Neural cell (in vitro differentiated cells): ENCODE measurements around the gene RNF212. TPM values are rescaled to one million over a fixed set of nuclear protein-coding genes. Genes with fewer than 3 reads are reported as not detected.

Source experiments
- H2AFZ ChIP-seq: fragments of 200-600, 300-800 bp; sonication (generic), shearing (Covaris generic); 2 replicates; pipeline ENCODE4 v1.6.0; 2014; ENCODE audit warnings: low read depth, mild to moderate bottlenecking, antibody characterized with exemption, low read length, moderate library complexity
- H3F3A ChIP-seq: fragments of 200-600 bp; shearing (Covaris generic); 2 replicates; pipeline ENCODE4 v1.6.1; 2016; ENCODE audit warnings: mild to moderate bottlenecking, moderate library complexity, mixed read lengths, antibody characterized with exemption, low read length; ENCODE audit not compliant: insufficient read depth, poor library complexity, severe bottlenecking
- H3K27ac ChIP-seq: fragments of 200-600, 300-800 bp; sonication (generic), shearing (Covaris generic); 2 replicates; pipeline ENCODE4 v1.5.1; 2014; ENCODE audit warnings: mild to moderate bottlenecking, low read length, moderate library complexity
- H3K27me3 ChIP-seq: fragments of 300-800, 200-600 bp; sonication (generic), shearing (Covaris generic); 2 replicates; pipeline ENCODE4 v1.6.0; 2014; ENCODE audit warnings: mild to moderate bottlenecking, low read depth, low read length, moderate library complexity; ENCODE audit not compliant: insufficient read depth
- H3K36me3 ChIP-seq: fragments of 300-800, 200-600 bp; sonication (generic), shearing (Covaris generic); 2 replicates; pipeline ENCODE4 v1.5.1; 2014; ENCODE audit warnings: mild to moderate bottlenecking, antibody characterized with exemption, low read length, moderate library complexity; ENCODE audit not compliant: insufficient read depth
- H3K4me2 ChIP-seq: fragments of 300-800, 200-600 bp; sonication (generic), shearing (Covaris generic); 2 replicates; pipeline ENCODE4 v1.6.0; 2014; ENCODE audit warnings: mild to moderate bottlenecking, low read length
- H3K4me3 ChIP-seq: fragments of 300-800, 200-600 bp; sonication (generic), shearing (Covaris generic); 2 replicates; pipeline ENCODE4 v1.5.1; 2014; ENCODE audit warnings: mild to moderate bottlenecking, low read length, moderate library complexity
- H3K79me2 ChIP-seq: fragments of 200-600 bp; shearing (Covaris generic); replicated peaks from 2 replicates; pipeline ENCODE4 v1.6.0; 2014; ENCODE audit warnings: mild to moderate bottlenecking, low read length, moderate library complexity; ENCODE audit not compliant: insufficient read depth
- H3K9ac ChIP-seq: fragments of 300-800, 200-600 bp; sonication (generic), shearing (Covaris generic); 2 replicates; pipeline ENCODE4 v1.6.1; 2016; ENCODE audit warnings: mild to moderate bottlenecking, low read length, mixed read lengths
- H3K9me2 ChIP-seq: fragments of 200-600 bp; shearing (Covaris generic); 2 replicates; pipeline ENCODE4 v1.6.1; 2016; ENCODE audit warnings: mild to moderate bottlenecking, low read length, mixed read lengths; ENCODE audit not compliant: insufficient read depth
- H3K9me3 ChIP-seq: fragments of 200-600, 300-800 bp; sonication (generic), shearing (Covaris generic); 2 replicates; pipeline ENCODE4 v1.6.1; 2016; ENCODE audit warnings: mild to moderate bottlenecking, mixed run types, low read length, moderate library complexity, mixed read lengths
- H4K20me1 ChIP-seq: fragments of 200-600 bp; shearing (Covaris generic); 2 replicates; pipeline ENCODE4 v1.6.1; 2016; ENCODE audit warnings: mild to moderate bottlenecking, mixed run types; ENCODE audit not compliant: insufficient read depth
- EP300 ChIP-seq: fragments of 450-650 bp; conservative IDR thresholded peaks from 2 replicates; pipeline ENCODE4 v1.6.1; 2014; ENCODE audit warnings: antibody characterized with exemption, mild to moderate bottlenecking, moderate library complexity; ENCODE audit not compliant: poor library complexity, severe bottlenecking
- EZH2 ChIP-seq: fragments of 200-600, 300-800 bp; shearing (Covaris generic), sonication (generic); IDR thresholded peaks from 2 replicates; pipeline ENCODE4 v1.6.1; 2014; ENCODE audit warnings: antibody characterized with exemption, low read length, borderline replicate concordance, mild to moderate bottlenecking; ENCODE audit not compliant: insufficient read depth, poor library complexity, severe bottlenecking
- MXI1 ChIP-seq: fragments of 450-650 bp; conservative IDR thresholded peaks from 2 replicates; pipeline ENCODE4 v1.6.1; 2014; ENCODE audit warnings: antibody characterized with exemption, mild to moderate bottlenecking; ENCODE audit not compliant: poor library complexity, severe bottlenecking
- POLR2AphosphoS5 ChIP-seq: IDR thresholded peaks from 2 replicates; pipeline ENCODE4 v1.6.1; 2012
- RAD21 ChIP-seq: fragments of 450-650 bp; conservative IDR thresholded peaks from 2 replicates; pipeline ENCODE4 v1.6.1; 2014; ENCODE audit warnings: antibody characterized with exemption, mild to moderate bottlenecking, moderate library complexity
- SMC3 ChIP-seq: fragments of 450-650 bp; conservative IDR thresholded peaks from 2 replicates; pipeline ENCODE4 v1.6.1; 2014; ENCODE audit warnings: antibody characterized with exemption, mild to moderate bottlenecking, moderate library complexity; ENCODE audit not compliant: poor library complexity
- TAF1 ChIP-seq: IDR thresholded peaks from 2 replicates; pipeline ENCODE4 v1.6.1; 2012; ENCODE audit warnings: low read depth
- polyA plus RNA-seq: library from polyadenylated mRNA; depleted of rRNA; stranded (reverse); fragments of >200 nt; gene quantifications from 2 replicates; pipeline ENCODE4 v1.2.3, GENCODE V29; 2014
- TF ChIP-seq, protein P1 (sequence below): IDR thresholded peaks from 2 replicates; pipeline ENCODE4 v1.6.1; 2012; ENCODE audit warnings: borderline replicate concordance

The RNF212 gene
- polyA plus RNA-seq, 1 donor from 2014 or later = 1.5 TPM

DNA sequence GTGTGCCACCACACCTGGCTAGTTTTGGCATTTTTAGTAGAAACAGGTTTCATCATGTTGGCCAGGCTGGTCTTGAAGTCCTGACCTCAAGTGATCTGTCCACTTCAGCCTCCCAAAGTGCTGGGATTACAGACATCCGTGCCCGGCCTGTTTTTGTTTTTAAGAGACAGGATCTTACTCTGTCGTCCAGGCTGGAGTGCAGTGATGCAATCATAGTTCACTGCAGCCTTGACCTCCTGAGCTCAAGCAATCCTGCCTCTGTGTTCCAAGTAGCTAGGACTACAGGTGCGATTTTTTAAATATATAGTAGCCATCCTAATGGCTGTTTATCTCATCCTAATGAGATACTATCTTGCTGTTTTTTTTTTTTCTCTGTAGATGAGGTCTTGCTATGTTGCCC lies 47.6 kb downstream of the RNF212 start:
- Histone ChIP-seq H4K20me1 (no peaks in the 10 kb centered on the region), H3K4me3 (no peak overlapping the region), H3K79me2 (no peaks in the 10 kb centered on the region), H3K27ac (no peak overlapping the region), H3K9ac (no peak overlapping the region), H3K4me2 (no peak overlapping the region), H3K36me3 (no peaks in the 10 kb centered on the region), H3K9me3 (no peaks in the 10 kb centered on the region), H3F3A (no peaks in the 10 kb centered on the region), H3K27me3 (no peaks in the 10 kb centered on the region), H2AFZ (no peak overlapping the region), H3K9me2 (no peaks in the 10 kb centered on the region)
- TF ChIP-seq, protein P1, sequence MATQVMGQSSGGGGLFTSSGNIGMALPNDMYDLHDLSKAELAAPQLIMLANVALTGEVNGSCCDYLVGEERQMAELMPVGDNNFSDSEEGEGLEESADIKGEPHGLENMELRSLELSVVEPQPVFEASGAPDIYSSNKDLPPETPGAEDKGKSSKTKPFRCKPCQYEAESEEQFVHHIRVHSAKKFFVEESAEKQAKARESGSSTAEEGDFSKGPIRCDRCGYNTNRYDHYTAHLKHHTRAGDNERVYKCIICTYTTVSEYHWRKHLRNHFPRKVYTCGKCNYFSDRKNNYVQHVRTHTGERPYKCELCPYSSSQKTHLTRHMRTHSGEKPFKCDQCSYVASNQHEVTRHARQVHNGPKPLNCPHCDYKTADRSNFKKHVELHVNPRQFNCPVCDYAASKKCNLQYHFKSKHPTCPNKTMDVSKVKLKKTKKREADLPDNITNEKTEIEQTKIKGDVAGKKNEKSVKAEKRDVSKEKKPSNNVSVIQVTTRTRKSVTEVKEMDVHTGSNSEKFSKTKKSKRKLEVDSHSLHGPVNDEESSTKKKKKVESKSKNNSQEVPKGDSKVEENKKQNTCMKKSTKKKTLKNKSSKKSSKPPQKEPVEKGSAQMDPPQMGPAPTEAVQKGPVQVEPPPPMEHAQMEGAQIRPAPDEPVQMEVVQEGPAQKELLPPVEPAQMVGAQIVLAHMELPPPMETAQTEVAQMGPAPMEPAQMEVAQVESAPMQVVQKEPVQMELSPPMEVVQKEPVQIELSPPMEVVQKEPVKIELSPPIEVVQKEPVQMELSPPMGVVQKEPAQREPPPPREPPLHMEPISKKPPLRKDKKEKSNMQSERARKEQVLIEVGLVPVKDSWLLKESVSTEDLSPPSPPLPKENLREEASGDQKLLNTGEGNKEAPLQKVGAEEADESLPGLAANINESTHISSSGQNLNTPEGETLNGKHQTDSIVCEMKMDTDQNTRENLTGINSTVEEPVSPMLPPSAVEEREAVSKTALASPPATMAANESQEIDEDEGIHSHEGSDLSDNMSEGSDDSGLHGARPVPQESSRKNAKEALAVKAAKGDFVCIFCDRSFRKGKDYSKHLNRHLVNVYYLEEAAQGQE = no peak
- TF ChIP-seq EZH2 (no peak), EP300 (no peak)

DNA sequence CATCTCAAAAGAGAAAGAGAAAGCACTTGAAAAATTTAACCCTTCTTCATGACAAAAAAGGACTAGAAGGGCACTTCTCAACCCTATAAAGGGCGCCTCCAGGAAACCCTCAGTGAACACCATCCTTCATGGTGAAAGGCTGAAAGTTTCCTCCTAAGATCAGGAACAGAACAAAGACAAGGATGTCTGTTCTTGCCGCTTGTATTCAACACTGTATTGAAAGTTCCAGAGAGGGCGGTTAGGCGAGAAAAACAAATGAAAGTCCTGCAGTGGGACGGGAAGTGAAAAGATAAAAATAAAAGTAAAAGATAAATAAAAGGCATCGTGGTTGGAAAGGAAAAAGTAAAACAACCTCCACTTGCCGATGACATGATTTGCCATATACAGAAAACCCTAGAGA lies 50.9 kb downstream of the RNF212 start:
- no peak for TF ChIP-seq MXI1
- Histone ChIP-seq H4K20me1 (no peaks in the 10 kb centered on the region), H3K36me3 (no peaks in the 10 kb centered on the region), H3K27ac (no peak overlapping the region), H3K79me2 (no peaks in the 10 kb centered on the region), H2AFZ (no peak overlapping the region), H3K27me3 (no peaks in the 10 kb centered on the region), H3K9me3 (no peaks in the 10 kb centered on the region), H3K9me2 (no peaks in the 10 kb centered on the region), H3F3A (no peaks in the 10 kb centered on the region), H3K4me3 (no peak overlapping the region), H3K9ac (no peak overlapping the region), H3K4me2 (no peak overlapping the region)

DNA sequence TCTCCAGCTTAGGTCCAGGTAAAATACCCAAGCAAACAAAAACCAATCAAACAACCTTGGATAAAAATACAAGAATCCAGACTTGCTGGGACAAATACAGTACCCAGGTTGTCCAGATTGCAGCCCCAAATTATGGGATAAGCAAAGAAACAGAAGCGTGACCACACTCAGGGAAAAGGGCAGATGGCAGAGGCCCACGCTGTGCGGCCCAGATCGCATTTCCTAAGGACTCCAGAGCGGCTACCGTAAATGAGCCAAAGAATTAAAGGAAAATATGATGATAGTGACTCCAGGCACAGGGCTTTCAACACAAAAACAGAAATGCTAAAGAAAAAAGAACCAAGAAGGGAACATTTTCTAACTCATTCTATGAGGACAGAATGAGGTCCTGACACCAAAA lies 51.6 kb downstream of the RNF212 start:
- Histone ChIP-seq H3K9me2 (no peaks in the 10 kb centered on the region), H3K27me3 (no peaks in the 10 kb centered on the region), H3K36me3 (no peaks in the 10 kb centered on the region), H3K27ac (no peak overlapping the region), H4K20me1 (no peaks in the 10 kb centered on the region), H3K4me2 (no peak overlapping the region), H3F3A (no peaks in the 10 kb centered on the region), H2AFZ (no peak overlapping the region), H3K4me3 (no peak overlapping the region), H3K79me2 (no peaks in the 10 kb centered on the region), H3K9ac (no peak overlapping the region), H3K9me3 (no peaks in the 10 kb centered on the region)
- TF ChIP-seq RAD21 = no peak
- no peak for TF ChIP-seq TAF1
- TF ChIP-seq, protein P1 = no peak
- TF ChIP-seq EZH2 = no peak
- TF ChIP-seq SMC3 = no peak
- no peak for TF ChIP-seq POLR2AphosphoS5
- TF ChIP-seq EP300 = no peak
